ENCODE data around the gene BCL2L15.

GRCh38 chr1:113901191-113901590 is 13.8 kb upstream of the BCL2L15 start:
- TF ChIP-seq CTCF (IDR thresholded peaks at IDR 0.05; ENCODE audit: low read depth, low read length, poor library complexity, severe bottlenecking): no peak
- no peak for TF ChIP-seq EZH2phosphoT487 (IDR thresholded peaks at IDR 0.05; ENCODE audit: borderline replicate concordance, low read length)
